CD4-positive, alpha-beta memory T cell (primary cell): ENCODE measurements around the gene CNOT6L. TPM values are rescaled to one million over a fixed set of nuclear protein-coding genes. Genes with fewer than 3 reads are reported as not detected.

Experiments
- CTCF ChIA-PET: fragments of 350-600 bp; sonication (Branson Sonifier 250); formaldehyde crosslinking; loops from one replicate; lab custom pipeline; 2021; ENCODE audit warnings: inconsistent platforms; ENCODE audit not compliant: partially characterized antibody; lab: Charles Lee
- POLR2A ChIA-PET: fragments of 350-600 bp; sonication (Branson Sonifier 250); formaldehyde crosslinking; loops from one replicate; lab custom pipeline; 2021; ENCODE audit not compliant: partially characterized antibody; lab: Charles Lee
- DNase-seq, 5 donors: peaks; one replicate each; pipeline versions ENCODE4 v3.0.0 to v3.0.0-alpha.2; 2020 to 2022; ENCODE audit warnings: mixed read lengths in 1 of 5
- H3K27ac ChIP-seq: one replicate; pipeline ENCODE4 v1.7.0; 2013; ENCODE audit warnings: low read depth, low read length
- H3K27me3 ChIP-seq: 2 replicates; pipeline ENCODE4 v1.7.0; 2013; ENCODE audit warnings: mild to moderate bottlenecking, low read length, moderate library complexity; ENCODE audit not compliant: insufficient read depth
- H3K36me3 ChIP-seq: 2 replicates; pipeline ENCODE4 v1.7.0; 2013; ENCODE audit warnings: mild to moderate bottlenecking, low read length, moderate library complexity; ENCODE audit not compliant: insufficient read depth
- H3K4me1 ChIP-seq: 2 replicates; pipeline ENCODE4 v1.7.0; 2013; ENCODE audit warnings: mild to moderate bottlenecking, low read length, moderate library complexity; ENCODE audit not compliant: insufficient read depth
- H3K4me3 ChIP-seq, 2 donors: one replicate each; pipeline ENCODE4 v1.7.0; 2013; ENCODE audit warnings: low read length in 2 of 2, mild to moderate bottlenecking in 1 of 2
- H3K9me3 ChIP-seq, 2 donors: one replicate each; pipeline ENCODE4 v1.7.0; 2013; ENCODE audit warnings: low read length in 2 of 2, control low read depth in 1 of 2; ENCODE audit not compliant: control insufficient read depth in 1 of 2
- H3K27ac Mint-ChIP-seq, 7 donors: one replicate each; pipeline ENCODE4 v1.8.0; 2020 to 2021; ENCODE audit warnings: mixed read lengths in 7 of 7, mild to moderate bottlenecking in 6 of 7, inconsistent platforms in 3 of 7, moderate library complexity in 3 of 7
- H3K27me3 Mint-ChIP-seq, 2 donors: one replicate each; pipeline ENCODE4 v1.8.0; 2020 to 2021; ENCODE audit warnings: mixed read lengths in 2 of 2
- H3K36me3 Mint-ChIP-seq, 2 donors: one replicate each; pipeline ENCODE4 v1.8.0; 2020 to 2021; ENCODE audit warnings: mixed read lengths in 2 of 2, inconsistent platforms in 1 of 2, mild to moderate bottlenecking in 1 of 2
- H3K4me1 Mint-ChIP-seq, 4 donors: one replicate each; pipeline ENCODE4 v1.8.0; 2020 to 2021; ENCODE audit warnings: mixed read lengths in 4 of 4, mild to moderate bottlenecking in 1 of 4
- H3K4me3 Mint-ChIP-seq, 8 donors: one replicate each; pipeline ENCODE4 v1.8.0; 2020 to 2021; ENCODE audit warnings: mixed read lengths in 8 of 8, mild to moderate bottlenecking in 7 of 8, moderate library complexity in 6 of 8, inconsistent platforms in 3 of 8
- H3K9me3 Mint-ChIP-seq, 8 donors: one replicate each; pipeline ENCODE4 v1.8.0; 2020 to 2021; ENCODE audit warnings: mixed read lengths in 8 of 8, mild to moderate bottlenecking in 5 of 8, inconsistent platforms in 3 of 8, moderate library complexity in 1 of 8
- intact Hi-C: fragments of 100-400 bp; cut with micrococcal nuclease; formaldehyde crosslinking; loops from one replicate; pipeline ENCODE4 v1.15.1; 2023
- polyA plus RNA-seq, 2 donors: library from polyadenylated mRNA; unstranded; fragments of 300-500 nt; fragmentation: Illumina TruSeq; gene quantifications; one replicate each; pipeline ENCODE4 v1.2.3, GENCODE V29; 2021
- total RNA-seq, 2 experiments: library from RNA; stranded (reverse); gene quantifications; one replicate each; pipeline ENCODE4 v1.2.3, GENCODE V29; 2021

Gene CNOT6L
- total and polyA plus RNA-seq, 4 experiments from 2014 or later = 34.3 to 225 (median 126) TPM

- Histone ChIP-seq H3K27ac (no peak overlapping the region), H3K4me3 (no peak overlapping the region), H3K9me3 (no peaks in the 10 kb centered on the region), H3K27me3 (no peaks in the 10 kb centered on the region), H3K4me1 (no peaks in the 10 kb centered on the region), H3K36me3 (no peaks in the 10 kb centered on the region)
- Mint-ChIP-seq H3K4me3 (no peak overlapping the region), H3K9me3 (no peaks in the 10 kb centered on the region), H3K4me1 (no peaks in the 10 kb centered on the region), H3K36me3 (no peaks in the 10 kb centered on the region), H3K27me3 (peaks cover 0 to 5% of the 10 kb centered on the region in 2 donors), H3K27ac (no peak overlapping the region)
- no peak for DNase-seq
- CTCF ChIA-PET = no interaction called here
- POLR2A ChIA-PET = no interaction called here
- intact Hi-C loops = no loop called here
Observed at GRCh38 chr4:77676842-77677241, 142.3 kb downstream of the CNOT6L start.

GRCh38 chr4:77671051-77671450, 148.1 kb downstream of the CNOT6L start:
- Histone ChIP-seq H3K27ac (no peak overlapping the region), H3K4me1 (no peaks in the 10 kb centered on the region), H3K9me3 (no peaks in the 10 kb centered on the region), H3K27me3 (no peaks in the 10 kb centered on the region), H3K36me3 (no peaks in the 10 kb centered on the region), H3K4me3 (no peak overlapping the region)
- intact Hi-C loops = no loop called here
- no peak overlapping the region for H3K27ac Mint-ChIP-seq
- H3K27me3 Mint-ChIP-seq = no peaks in the 10 kb centered on the region
- no peaks in the 10 kb centered on the region for H3K4me1 Mint-ChIP-seq
- ChIA-PET CTCF (interaction anchor here (1.2 kb wide), 1 partner anchor 30 kb away, joined by 3 read pairs; no protein-coding TSS in a partner anchor), POLR2A (no interaction called here)
- H3K36me3 Mint-ChIP-seq = no peaks in the 10 kb centered on the region
- no peaks in the 10 kb centered on the region for H3K9me3 Mint-ChIP-seq
- no peak for DNase-seq
- no peak overlapping the region for H3K4me3 Mint-ChIP-seq

GRCh38 chr4:77669946-77670590, 149.1 kb downstream of the CNOT6L start:
- ChIA-PET CTCF (interaction anchor here (0.6 to 0.8 kb wide), 2 partner anchors 19 to 50 kb away, joined by 3 read pairs; no protein-coding TSS in a partner anchor), POLR2A (no interaction called here)
- Histone ChIP-seq H3K4me3 (no peak overlapping the region), H3K27me3 (no peaks in the 10 kb centered on the region), H3K9me3 (no peaks in the 10 kb centered on the region), H3K36me3 (no peaks in the 10 kb centered on the region), H3K27ac (no peak overlapping the region), H3K4me1 (no peaks in the 10 kb centered on the region)
- Mint-ChIP-seq H3K27me3 (no peaks in the 10 kb centered on the region), H3K9me3 (no peaks in the 10 kb centered on the region), H3K4me3 (no peak overlapping the region), H3K36me3 (no peaks in the 10 kb centered on the region), H3K4me1 (no peaks in the 10 kb centered on the region), H3K27ac (no peak overlapping the region)
- intact Hi-C loops = no loop called here
- no peak for DNase-seq

- no peak overlapping the region for H3K4me3 ChIP-seq
- CTCF ChIA-PET = no interaction called here
- POLR2A ChIA-PET = no interaction called here
- Mint-ChIP-seq H3K27me3 (no peaks in the 10 kb centered on the region), H3K27ac (no peak overlapping the region), H3K4me1 (no peaks in the 10 kb centered on the region), H3K36me3 (no peaks in the 10 kb centered on the region), H3K9me3 (no peaks in the 10 kb centered on the region), H3K4me3 (no peak overlapping the region)
- H3K27me3 ChIP-seq = no peaks in the 10 kb centered on the region
- intact Hi-C loops = no loop called here
- H3K36me3 ChIP-seq = no peaks in the 10 kb centered on the region
- no peak overlapping the region for H3K27ac ChIP-seq
- no peak for DNase-seq
- H3K4me1 ChIP-seq = no peaks in the 10 kb centered on the region
- no peaks in the 10 kb centered on the region for H3K9me3 ChIP-seq
Observed at GRCh38 chr4:77665381-77666069, 153.6 kb downstream of the CNOT6L start.

Other genes starting within 250 kb of the CNOT6L start
- gene CXCL13, start 213.5 kb downstream of the CNOT6L start, total RNA-seq = not detected
- gene CXCL13, start 213.5 kb downstream of the CNOT6L start, polyA plus RNA-seq = under 1 TPM in 1 of 2 donors, not detected in 1; 0.60 TPM
- gene MRPL1, start 43.5 kb upstream of the CNOT6L start, total RNA-seq = 10 to 100 TPM; 18.6 to 23.3 TPM
- 10 to 100 TPM; 26.7 to 46.4 TPM for gene MRPL1, start 43.5 kb upstream of the CNOT6L start, polyA plus RNA-seq
- not detected for gene FRAS1, start 238.0 kb upstream of the CNOT6L start, total RNA-seq
- gene FRAS1, start 238.0 kb upstream of the CNOT6L start, polyA plus RNA-seq = not detected